Measurements from ENCODE around the gene CTH.
A peak's percentile ranks its signal among the peaks of the same experiment; 100 is the strongest.

CTH gene

GRCh38 chr1:70420320-70420719 is 9.3 kb downstream of the CTH start:
- Mint-ChIP-seq H3K27me3 (ENCODE audit: low read depth, poor library complexity) (no peaks in the 10 kb centered on the region), H3K9me3 (no peaks in the 10 kb centered on the region), H3K4me1 (no peaks in the 10 kb centered on the region), H3K4me3 (no peak overlapping the region), H3K27ac (no peak overlapping the region), H3K36me3 (ENCODE audit: low read depth) (peaks cover 40% of the 10 kb centered on the region)
- no peak for DNase-seq
- TF ChIP-seq, protein P1, sequence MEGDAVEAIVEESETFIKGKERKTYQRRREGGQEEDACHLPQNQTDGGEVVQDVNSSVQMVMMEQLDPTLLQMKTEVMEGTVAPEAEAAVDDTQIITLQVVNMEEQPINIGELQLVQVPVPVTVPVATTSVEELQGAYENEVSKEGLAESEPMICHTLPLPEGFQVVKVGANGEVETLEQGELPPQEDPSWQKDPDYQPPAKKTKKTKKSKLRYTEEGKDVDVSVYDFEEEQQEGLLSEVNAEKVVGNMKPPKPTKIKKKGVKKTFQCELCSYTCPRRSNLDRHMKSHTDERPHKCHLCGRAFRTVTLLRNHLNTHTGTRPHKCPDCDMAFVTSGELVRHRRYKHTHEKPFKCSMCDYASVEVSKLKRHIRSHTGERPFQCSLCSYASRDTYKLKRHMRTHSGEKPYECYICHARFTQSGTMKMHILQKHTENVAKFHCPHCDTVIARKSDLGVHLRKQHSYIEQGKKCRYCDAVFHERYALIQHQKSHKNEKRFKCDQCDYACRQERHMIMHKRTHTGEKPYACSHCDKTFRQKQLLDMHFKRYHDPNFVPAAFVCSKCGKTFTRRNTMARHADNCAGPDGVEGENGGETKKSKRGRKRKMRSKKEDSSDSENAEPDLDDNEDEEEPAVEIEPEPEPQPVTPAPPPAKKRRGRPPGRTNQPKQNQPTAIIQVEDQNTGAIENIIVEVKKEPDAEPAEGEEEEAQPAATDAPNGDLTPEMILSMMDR (IDR thresholded peaks at IDR 0.05): no peak

GRCh38 chr1:70426154-70427131 is 15.4 kb downstream of the CTH start:
- DNase-seq: no peak
- no peaks in the 10 kb centered on the region for H3K9me3 Mint-ChIP-seq
- H3K27ac Mint-ChIP-seq: peak overlapping the region; percentile 34
- no peak overlapping the region for H3K4me3 Mint-ChIP-seq
- H3K4me1 Mint-ChIP-seq: no peaks in the 10 kb centered on the region
- peaks cover 54% of the 10 kb centered on the region for H3K36me3 Mint-ChIP-seq (ENCODE audit: low read depth)
- TF ChIP-seq, protein P1 (IDR thresholded peaks at IDR 0.05): no peak
- H3K27me3 Mint-ChIP-seq (ENCODE audit: low read depth, poor library complexity): no peaks in the 10 kb centered on the region

DNA sequence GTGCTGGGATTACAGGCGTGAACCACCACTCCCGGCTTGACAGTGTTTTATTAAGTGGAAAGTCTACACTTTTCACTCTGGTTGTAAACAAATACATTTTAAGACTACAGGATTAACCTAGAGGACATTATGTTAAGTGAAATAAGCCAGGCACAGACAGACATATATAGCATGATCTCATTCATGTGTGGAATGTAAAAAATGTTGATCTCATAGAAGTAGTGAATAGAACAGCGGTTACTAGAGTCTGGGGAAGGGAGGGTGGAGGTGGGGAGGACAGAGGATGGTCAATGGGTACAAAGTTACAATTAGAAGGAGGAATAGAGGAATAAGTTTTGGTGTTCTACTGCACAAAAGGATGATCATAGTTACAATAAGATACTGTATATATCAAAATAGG is 16.9 kb downstream of the CTH start:
- Mint-ChIP-seq H3K4me1 (no peaks in the 10 kb centered on the region), H3K27ac (no peak overlapping the region), H3K9me3 (no peaks in the 10 kb centered on the region), H3K36me3 (ENCODE audit: low read depth) (peaks cover 63% of the 10 kb centered on the region), H3K4me3 (no peak overlapping the region), H3K27me3 (ENCODE audit: low read depth, poor library complexity) (no peaks in the 10 kb centered on the region)
- no peak for DNase-seq
- TF ChIP-seq, protein P1 (IDR thresholded peaks at IDR 0.05): no peak

GRCh38 chr1:70429219-70429618 is 18.2 kb downstream of the CTH start:
- no peaks in the 10 kb centered on the region for H3K27me3 Mint-ChIP-seq (ENCODE audit: low read depth, poor library complexity)
- DNase-seq: no peak
- TF ChIP-seq, protein P1 (IDR thresholded peaks at IDR 0.05): no peak
- H3K27ac Mint-ChIP-seq: peak overlapping the region; percentile 52
- H3K36me3 Mint-ChIP-seq (ENCODE audit: low read depth): peaks cover 62% of the 10 kb centered on the region
- H3K4me1 Mint-ChIP-seq: no peaks in the 10 kb centered on the region
- no peaks in the 10 kb centered on the region for H3K9me3 Mint-ChIP-seq
- H3K4me3 Mint-ChIP-seq: no peak overlapping the region

DNA sequence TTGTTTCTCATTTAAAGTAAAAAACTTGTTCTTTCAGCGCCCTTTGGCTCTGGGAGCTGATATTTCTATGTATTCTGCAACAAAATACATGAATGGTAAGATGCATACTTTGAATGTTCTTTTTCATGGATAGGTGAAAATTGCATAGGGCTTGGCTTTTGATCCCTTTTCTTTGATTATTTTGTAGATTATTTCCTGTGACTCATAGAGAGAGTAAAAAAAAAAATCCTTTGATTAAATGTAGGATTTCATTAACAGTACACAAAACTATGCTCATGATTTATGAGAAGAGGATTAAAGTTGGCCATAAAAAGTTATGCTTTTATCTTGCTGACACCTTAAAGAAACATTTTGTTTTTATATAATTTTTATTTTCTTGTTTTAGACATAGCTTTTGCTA is 18.7 kb downstream of the CTH start:
- Mint-ChIP-seq H3K27me3 (ENCODE audit: low read depth, poor library complexity) (no peaks in the 10 kb centered on the region), H3K27ac (no peak overlapping the region), H3K9me3 (no peaks in the 10 kb centered on the region), H3K4me1 (no peaks in the 10 kb centered on the region), H3K4me3 (no peak overlapping the region), H3K36me3 (ENCODE audit: low read depth) (peaks cover 58% of the 10 kb centered on the region)
- no peak for DNase-seq
- TF ChIP-seq, protein P1 (IDR thresholded peaks at IDR 0.05): no peak

- Mint-ChIP-seq H3K27me3 (ENCODE audit: low read depth, poor library complexity) (no peaks in the 10 kb centered on the region), H3K9me3 (no peaks in the 10 kb centered on the region), H3K4me3 (no peak overlapping the region), H3K36me3 (ENCODE audit: low read depth) (peaks cover 61% of the 10 kb centered on the region), H3K27ac (no peak overlapping the region), H3K4me1 (no peaks in the 10 kb centered on the region)
- no peak for DNase-seq
- TF ChIP-seq, protein P1 (IDR thresholded peaks at IDR 0.05): no peak
These were observed 20.2 kb downstream of the CTH start for GRCh38 chr1:70431317-70431716.

Data from nephron progenitor cell (in vitro differentiated cells).